GM11168 (cell line): ENCODE results near the gene EFCAB6.

Experiments
- in situ Hi-C: fragments of 300-500 bp; cut with MboI; formaldehyde crosslinking; loops from one replicate; pipeline ENCODE4 v1.12.0; 2022; ENCODE audit warnings: low sequenced_read_pairs; ENCODE audit not compliant: unreplicated experiment

EFCAB6 gene

GRCh38 chr22:43812149-43812842, at the start of gene EFCAB6:
EFCAB6 (minus strand) TSS chr22:43812305; CDS start chr22:43782318, 29,987 bp downstream.
- in situ Hi-C loops: no loop called here

GRCh38 chr22:43861529-43861928, 49.4 kb upstream of the EFCAB6 start:
- in situ Hi-C loops: no loop called here

- in situ Hi-C loops: no loop called here
Measured at GRCh38 chr22:43860831-43861230, 48.7 kb upstream of the EFCAB6 start.

GRCh38 chr22:43860126-43860525, 48.0 kb upstream of the EFCAB6 start:
- in situ Hi-C loops: no loop called here

GRCh38 chr22:43859621-43860020, 47.5 kb upstream of the EFCAB6 start:
- in situ Hi-C loops: no loop called here

GRCh38 chr22:43859176-43859575, 47.1 kb upstream of the EFCAB6 start:
- in situ Hi-C loops: no loop called here

- in situ Hi-C loops: no loop called here
Measured at GRCh38 chr22:43858156-43858895, 46.2 kb upstream of the EFCAB6 start.

GRCh38 chr22:43857367-43857766, 45.3 kb upstream of the EFCAB6 start:
- in situ Hi-C loops: no loop called here

- in situ Hi-C loops: no loop called here
Measured at GRCh38 chr22:43855431-43855830, 43.3 kb upstream of the EFCAB6 start.

GRCh38 chr22:43854786-43855271, 42.7 kb upstream of the EFCAB6 start:
- in situ Hi-C loops: no loop called here

GRCh38 chr22:43854121-43854785, 42.1 kb upstream of the EFCAB6 start:
- in situ Hi-C loops: no loop called here

GRCh38 chr22:43853328-43853931, 41.3 kb upstream of the EFCAB6 start:
- in situ Hi-C loops: no loop called here

GRCh38 chr22:43852573-43853327, 40.6 kb upstream of the EFCAB6 start:
- in situ Hi-C loops: no loop called here

GRCh38 chr22:43851979-43852307, 39.8 kb upstream of the EFCAB6 start:
- in situ Hi-C loops: no loop called here

- in situ Hi-C loops: no loop called here
Measured at GRCh38 chr22:43851058-43851978, 39.2 kb upstream of the EFCAB6 start.

GRCh38 chr22:43850529-43850928, 38.4 kb upstream of the EFCAB6 start:
- in situ Hi-C loops: no loop called here

GRCh38 chr22:43849731-43850130, 37.6 kb upstream of the EFCAB6 start:
- in situ Hi-C loops: no loop called here

GRCh38 chr22:43848366-43849171, 36.5 kb upstream of the EFCAB6 start:
- in situ Hi-C loops: no loop called here
